Measurements from ENCODE around the gene EEIG1. TPM values are rescaled to one million over a fixed set of nuclear protein-coding genes. Genes with fewer than 3 reads are reported as not detected.

Gene EEIG1
- total and polyA plus RNA-seq, 10 of the 15 experiments (the other 5 are each of a cell fraction or from before 2014, with no cell fraction given), result 1.2 to 75.9 (median 9.0) TPM

- TF ChIP-seq MEF2B (IDR thresholded peaks at IDR 0.05; ENCODE audit: partially characterized antibody, poor library complexity, severe bottlenecking) (peak; percentile 42), ZNF384 (IDR thresholded peaks at IDR 0.05; ENCODE audit: borderline replicate concordance, low read depth, low read length) (no peak), HDGF (IDR thresholded peaks at IDR 0.05) (peak; percentile 81; the same call in 1 of the 2 replicates), GATAD2B (conservative IDR thresholded peaks at IDR 0.05; ENCODE audit: low read depth) (0 out of 2 replicates have a peak, but pooled peaks have one; percentile 55), CREM (IDR thresholded peaks at IDR 0.05; ENCODE audit: low read depth) (no peak)
- ChIA-PET RAD21 (ENCODE audit: unreplicated experiment) (interaction anchor here (0.7 to 5.0 kb wide), 10 partner anchors 13 to 208 kb away, joined by 3 to 83 read pairs (median 5); partner anchors contain the start of genes EEIG1, PIP5KL1 and TOR2A), CTCF (interaction anchor here (0.7 to 7.7 kb wide), 46 partner anchors 9 to 243 kb away, joined by 3 to 261 read pairs (median 4); partner anchors contain the start of genes EEIG1, NAIF1, PIP5KL1 and SLC25A25), POLR2A (interaction anchor here (1.0 kb wide), 2 partner anchors 10 to 36 kb away, joined by 3 to 4 read pairs; no protein-coding TSS in a partner anchor), SMC1A (ENCODE audit: uncharacterized antibody, unreplicated experiment) (interaction anchor here (0.6 to 7.2 kb wide), 13 partner anchors 9 to 182 kb away, joined by 3 to 84 read pairs (median 4); no protein-coding TSS in a partner anchor)
- peak; percentile 10; the same call in 2 of the 3 replicates for ATAC-seq
- intact Hi-C loops (cut with micrococcal nuclease; ENCODE audit: unreplicated experiment), result loop anchor here (1.0 kb wide), 2 partner anchors 92 to 174 kb away; no protein-coding TSS in a partner anchor
- H3K27me3 ChIP-seq (replicated peaks in 1 of 2; ENCODE audit: control insufficient read depth in 2 of 2, insufficient read depth in 2 of 2, low read length in 1 of 2), result no peaks in the 10 kb centered on the region
- no TSS peak for BruUV-seq (replicated peaks)
- H3K36me3 ChIP-seq (ENCODE audit: control insufficient read depth in 2 of 2, insufficient read depth in 2 of 2, low read length in 1 of 2), result peaks cover 0 to 11% of the 10 kb centered on the region in 2 experiments; a peak in 3 of 4 replicates
- H3K79me2 ChIP-seq (ENCODE audit: control insufficient read depth, insufficient read depth, low read length), result no peaks in the 10 kb centered on the region
- H4K20me1 ChIP-seq (ENCODE audit: control insufficient read depth, insufficient read depth), result no peaks in the 10 kb centered on the region
- H3K9me3 ChIP-seq (replicated peaks; ENCODE audit: control insufficient read depth, insufficient read depth, low read length), result no peaks in the 10 kb centered on the region
- no peak overlapping the region for H2AFZ ChIP-seq (ENCODE audit: control insufficient read depth, low read depth, low read length)
- H3K4me2 ChIP-seq (ENCODE audit: control insufficient read depth, insufficient read depth), result no peak overlapping the region
- in situ Hi-C loops (cut with MboI), result no loop called here
- H3K27ac ChIP-seq (ENCODE audit: control insufficient read depth, insufficient read depth), result no peak overlapping the region
- no peak for FAIRE-seq
- 65% methylated on average over 14 of the region's 14 CpGs for WGBS (ENCODE audit: insufficient coverage, insufficient replicate concordance, low lambda C conversion rate, missing lambda C conversion rate)
- no peak for DNase-seq (ENCODE audit: low read depth, low spot score)
- H3K4me3 ChIP-seq, result no peak overlapping the region
- peaks cover 9% of the 10 kb centered on the region for H3K4me1 ChIP-seq (ENCODE audit: control insufficient read depth, insufficient read depth, low read length)
- no peak overlapping the region for H3K9ac ChIP-seq (ENCODE audit: control insufficient read depth, insufficient read depth, low read length)
Observed at GRCh38 chr9:127943011-127943662, 37.7 kb downstream of the EEIG1 start.
